ENCODE data around the gene CRYBG3.

Gene CRYBG3

GRCh38 chr3:97839944-97840343, 18.1 kb downstream of the CRYBG3 start:
- DNase-seq = no peak

GRCh38 chr3:97841304-97841703, 19.5 kb downstream of the CRYBG3 start:
- no peak for DNase-seq

- DNase-seq = no peak
Measured at GRCh38 chr3:97841956-97842355, 20.1 kb downstream of the CRYBG3 start.

GRCh38 chr3:97848779-97849178, 27.0 kb downstream of the CRYBG3 start:
- DNase-seq = no peak

GRCh38 chr3:97857401-97857800, 35.6 kb downstream of the CRYBG3 start:
- no peak for DNase-seq

GRCh38 chr3:97860364-97860763, 38.6 kb downstream of the CRYBG3 start:
- DNase-seq = no peak

GRCh38 chr3:97862582-97862981, 40.8 kb downstream of the CRYBG3 start:
- DNase-seq = no peak

GRCh38 chr3:97863031-97863430, 41.2 kb downstream of the CRYBG3 start:
- no peak for DNase-seq

- DNase-seq = no peak
Measured at GRCh38 chr3:97863775-97864174, 42.0 kb downstream of the CRYBG3 start.

- DNase-seq = no peak
Measured at GRCh38 chr3:97871186-97871585, 49.4 kb downstream of the CRYBG3 start.

GRCh38 chr3:97871801-97872524, 50.2 kb downstream of the CRYBG3 start:
- peak; percentile 30 for DNase-seq

GRCh38 chr3:97872525-97873042, 50.8 kb downstream of the CRYBG3 start:
- no peak for DNase-seq

- no peak for DNase-seq
Measured at GRCh38 chr3:97880267-97880666, 58.5 kb downstream of the CRYBG3 start.

GRCh38 chr3:97882975-97883598, 61.3 kb downstream of the CRYBG3 start:
- DNase-seq = peak; percentile 24

- no peak for DNase-seq
Measured at GRCh38 chr3:97883736-97884135, 61.9 kb downstream of the CRYBG3 start.

- DNase-seq = no peak
Measured at GRCh38 chr3:97884586-97885123, 62.8 kb downstream of the CRYBG3 start.

- no peak for DNase-seq
Measured at GRCh38 chr3:97885931-97886824, 64.4 kb downstream of the CRYBG3 start.

- no peak for DNase-seq
Measured at GRCh38 chr3:97889814-97890213, 68.0 kb downstream of the CRYBG3 start.

- DNase-seq = no peak
Measured at GRCh38 chr3:97892852-97893251, 71.0 kb downstream of the CRYBG3 start.

- DNase-seq = no peak
Measured at GRCh38 chr3:97895216-97895615, 73.4 kb downstream of the CRYBG3 start.

- no peak for DNase-seq
Measured at GRCh38 chr3:97896129-97896528, 74.3 kb downstream of the CRYBG3 start.

GRCh38 chr3:97896547-97896946, 74.7 kb downstream of the CRYBG3 start:
- no peak for DNase-seq

GRCh38 chr3:97899331-97899730, 77.5 kb downstream of the CRYBG3 start:
- no peak for DNase-seq

All from CD4-positive, alpha-beta T cell treated with Interleukin-17A for 4 hours (primary cell).